ENCODE measurements around the gene ACTRT3.

- TF ChIP-seq ZNF114 (CRISPR knock-in tag; IDR thresholded peaks at IDR 0.05) (no peak), EZH2phosphoT487 (IDR thresholded peaks at IDR 0.05; ENCODE audit: unreplicated experiment) (no peak), CREB1 (CRISPR knock-in tag; IDR thresholded peaks at IDR 0.05; ENCODE audit: low read depth) (no peak), EZH2 (IDR thresholded peaks at IDR 0.05; ENCODE audit: low read depth, unreplicated experiment) (no peak), POLR2AphosphoS5 (IDR thresholded peaks at IDR 0.05; ENCODE audit: low read depth) (no peak), JUNB (IDR thresholded peaks at IDR 0.05; ENCODE audit: unreplicated experiment) (no peak)
- TF ChIP-seq, protein P1, sequence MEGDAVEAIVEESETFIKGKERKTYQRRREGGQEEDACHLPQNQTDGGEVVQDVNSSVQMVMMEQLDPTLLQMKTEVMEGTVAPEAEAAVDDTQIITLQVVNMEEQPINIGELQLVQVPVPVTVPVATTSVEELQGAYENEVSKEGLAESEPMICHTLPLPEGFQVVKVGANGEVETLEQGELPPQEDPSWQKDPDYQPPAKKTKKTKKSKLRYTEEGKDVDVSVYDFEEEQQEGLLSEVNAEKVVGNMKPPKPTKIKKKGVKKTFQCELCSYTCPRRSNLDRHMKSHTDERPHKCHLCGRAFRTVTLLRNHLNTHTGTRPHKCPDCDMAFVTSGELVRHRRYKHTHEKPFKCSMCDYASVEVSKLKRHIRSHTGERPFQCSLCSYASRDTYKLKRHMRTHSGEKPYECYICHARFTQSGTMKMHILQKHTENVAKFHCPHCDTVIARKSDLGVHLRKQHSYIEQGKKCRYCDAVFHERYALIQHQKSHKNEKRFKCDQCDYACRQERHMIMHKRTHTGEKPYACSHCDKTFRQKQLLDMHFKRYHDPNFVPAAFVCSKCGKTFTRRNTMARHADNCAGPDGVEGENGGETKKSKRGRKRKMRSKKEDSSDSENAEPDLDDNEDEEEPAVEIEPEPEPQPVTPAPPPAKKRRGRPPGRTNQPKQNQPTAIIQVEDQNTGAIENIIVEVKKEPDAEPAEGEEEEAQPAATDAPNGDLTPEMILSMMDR (conservative IDR thresholded peaks at IDR 0.05; ENCODE audit: low read depth in 2 of 2), result no peak
- TF ChIP-seq, protein P2, sequence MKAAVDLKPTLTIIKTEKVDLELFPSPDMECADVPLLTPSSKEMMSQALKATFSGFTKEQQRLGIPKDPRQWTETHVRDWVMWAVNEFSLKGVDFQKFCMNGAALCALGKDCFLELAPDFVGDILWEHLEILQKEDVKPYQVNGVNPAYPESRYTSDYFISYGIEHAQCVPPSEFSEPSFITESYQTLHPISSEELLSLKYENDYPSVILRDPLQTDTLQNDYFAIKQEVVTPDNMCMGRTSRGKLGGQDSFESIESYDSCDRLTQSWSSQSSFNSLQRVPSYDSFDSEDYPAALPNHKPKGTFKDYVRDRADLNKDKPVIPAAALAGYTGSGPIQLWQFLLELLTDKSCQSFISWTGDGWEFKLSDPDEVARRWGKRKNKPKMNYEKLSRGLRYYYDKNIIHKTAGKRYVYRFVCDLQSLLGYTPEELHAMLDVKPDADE (IDR thresholded peaks at IDR 0.05), result no peak
- TF ChIP-seq, protein P3, sequence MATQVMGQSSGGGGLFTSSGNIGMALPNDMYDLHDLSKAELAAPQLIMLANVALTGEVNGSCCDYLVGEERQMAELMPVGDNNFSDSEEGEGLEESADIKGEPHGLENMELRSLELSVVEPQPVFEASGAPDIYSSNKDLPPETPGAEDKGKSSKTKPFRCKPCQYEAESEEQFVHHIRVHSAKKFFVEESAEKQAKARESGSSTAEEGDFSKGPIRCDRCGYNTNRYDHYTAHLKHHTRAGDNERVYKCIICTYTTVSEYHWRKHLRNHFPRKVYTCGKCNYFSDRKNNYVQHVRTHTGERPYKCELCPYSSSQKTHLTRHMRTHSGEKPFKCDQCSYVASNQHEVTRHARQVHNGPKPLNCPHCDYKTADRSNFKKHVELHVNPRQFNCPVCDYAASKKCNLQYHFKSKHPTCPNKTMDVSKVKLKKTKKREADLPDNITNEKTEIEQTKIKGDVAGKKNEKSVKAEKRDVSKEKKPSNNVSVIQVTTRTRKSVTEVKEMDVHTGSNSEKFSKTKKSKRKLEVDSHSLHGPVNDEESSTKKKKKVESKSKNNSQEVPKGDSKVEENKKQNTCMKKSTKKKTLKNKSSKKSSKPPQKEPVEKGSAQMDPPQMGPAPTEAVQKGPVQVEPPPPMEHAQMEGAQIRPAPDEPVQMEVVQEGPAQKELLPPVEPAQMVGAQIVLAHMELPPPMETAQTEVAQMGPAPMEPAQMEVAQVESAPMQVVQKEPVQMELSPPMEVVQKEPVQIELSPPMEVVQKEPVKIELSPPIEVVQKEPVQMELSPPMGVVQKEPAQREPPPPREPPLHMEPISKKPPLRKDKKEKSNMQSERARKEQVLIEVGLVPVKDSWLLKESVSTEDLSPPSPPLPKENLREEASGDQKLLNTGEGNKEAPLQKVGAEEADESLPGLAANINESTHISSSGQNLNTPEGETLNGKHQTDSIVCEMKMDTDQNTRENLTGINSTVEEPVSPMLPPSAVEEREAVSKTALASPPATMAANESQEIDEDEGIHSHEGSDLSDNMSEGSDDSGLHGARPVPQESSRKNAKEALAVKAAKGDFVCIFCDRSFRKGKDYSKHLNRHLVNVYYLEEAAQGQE (IDR thresholded peaks at IDR 0.05; ENCODE audit: unreplicated experiment), result no peak
Observed at GRCh38 chr3:169759256-169759655, 10.1 kb downstream of the ACTRT3 start.

Measured in GM23338 (cell line).